Kidney glomerular epithelial cell (primary cell): ENCODE measurements around the gene MAGED1.
"Not testable (repeated sequence)": the region's sequence is repeated elsewhere in the genome, so short reads cannot be mapped to it uniquely, and the experiment has no call there.

Source experiments
- DNase-seq: peaks from one replicate; lab custom pipeline; 2025; lab: John Stamatoyannopoulos, UW

The MAGED1 gene

DNA sequence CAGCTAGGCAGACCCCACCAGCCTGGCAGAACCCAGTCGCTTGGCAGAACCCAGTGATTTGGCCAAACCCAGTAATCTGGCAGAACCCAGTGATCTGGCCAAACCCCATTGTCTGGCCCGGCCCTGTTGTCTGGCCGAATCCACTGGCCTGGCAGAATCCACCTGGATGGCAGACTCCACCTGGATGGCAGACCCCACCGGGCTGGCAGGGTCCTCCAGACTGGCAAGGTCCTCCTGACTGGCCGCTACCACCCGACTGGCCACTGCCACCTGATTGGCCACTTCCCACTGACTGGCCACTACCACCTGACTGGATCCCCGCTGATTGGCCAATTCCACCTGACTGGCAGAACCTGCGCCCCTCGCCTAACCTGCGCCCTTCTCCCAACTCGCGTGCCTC lies 3.2 kb downstream of the MAGED1 start:
- no peak for DNase-seq

DNA sequence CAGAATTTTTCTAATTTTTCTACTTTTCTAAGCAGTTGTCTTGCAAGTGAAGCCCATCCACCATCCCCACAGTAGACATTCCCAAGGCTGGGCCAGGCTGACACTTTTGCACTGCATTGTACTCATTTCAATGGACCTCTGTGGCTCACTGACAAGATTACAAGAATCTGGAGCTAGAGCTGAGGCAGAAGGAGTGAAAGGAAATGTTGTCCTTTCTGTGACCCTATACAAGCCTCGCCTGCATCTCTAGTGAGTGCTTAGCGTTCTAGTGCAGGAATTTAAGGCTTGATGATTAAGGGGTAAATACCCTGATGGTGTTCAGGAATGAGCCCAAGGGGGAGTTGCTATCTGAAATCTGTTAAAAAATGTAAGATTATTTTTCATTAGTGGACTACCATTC lies 6.3 kb downstream of the MAGED1 start:
- no peak for DNase-seq

DNA sequence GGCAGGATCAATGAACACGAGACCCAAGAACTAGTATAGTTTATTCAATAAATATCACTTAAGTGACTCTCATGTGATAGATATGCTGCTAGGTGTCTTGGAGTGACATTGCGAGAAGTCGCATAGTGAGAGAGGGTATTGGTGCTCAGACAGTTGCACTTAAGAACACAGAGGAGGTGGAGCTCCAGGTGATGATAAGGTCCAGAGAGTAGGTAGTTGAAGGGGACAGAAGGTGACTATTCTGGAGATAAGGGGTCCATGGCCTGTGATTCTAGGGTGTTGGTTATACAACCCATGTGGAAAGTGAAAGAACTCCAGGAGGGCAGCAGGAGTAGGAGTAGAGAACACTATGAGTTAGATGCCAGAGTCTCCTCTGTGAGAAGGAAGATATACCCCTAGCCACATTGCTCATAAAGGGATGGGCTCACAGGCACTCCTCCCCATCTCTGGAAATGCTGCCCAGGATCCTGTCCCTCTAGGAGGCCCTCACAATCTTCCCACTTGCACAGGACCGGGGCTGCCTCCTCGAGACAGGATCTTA lies 9.2 kb downstream of the MAGED1 start:
- no peak for DNase-seq

DNA sequence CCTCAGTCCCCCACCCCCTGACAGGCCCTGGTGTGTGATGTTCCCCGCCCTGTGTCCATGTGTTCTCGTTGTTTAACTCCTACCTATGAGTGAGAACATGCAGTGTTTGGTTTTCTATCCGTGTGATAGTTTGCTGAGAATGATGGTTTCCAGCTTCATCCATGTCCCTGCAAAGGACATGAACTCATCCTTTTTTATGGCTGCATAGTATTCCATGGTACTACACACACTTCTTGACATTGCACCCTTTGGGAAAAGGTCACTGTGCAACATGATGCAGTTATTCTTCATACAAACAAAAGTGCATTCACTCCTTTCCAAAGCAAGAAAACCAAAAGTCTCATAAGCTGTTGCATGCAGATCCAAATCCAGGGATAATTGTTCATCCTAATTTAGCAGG lies 11.7 kb downstream of the MAGED1 start:
- DNase-seq: not testable (repeated sequence)

DNA sequence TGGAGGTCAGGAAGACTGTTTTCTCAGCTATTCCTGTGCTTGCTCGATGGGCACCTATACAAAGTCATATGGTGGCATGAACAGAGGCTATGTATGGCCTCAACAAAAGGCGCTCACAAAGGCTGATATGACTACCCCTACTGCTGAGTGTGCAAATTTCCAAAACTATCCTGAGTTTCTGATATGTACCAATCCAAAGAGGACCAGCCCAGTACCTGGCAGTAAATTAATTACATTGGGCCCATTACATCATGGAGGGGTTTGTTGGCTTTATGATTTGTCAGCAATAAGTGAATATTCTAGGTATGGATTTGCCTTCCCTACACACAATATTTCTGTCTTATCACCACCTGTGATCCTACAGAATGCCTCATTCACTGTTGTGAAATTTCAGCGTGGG lies 12.3 kb downstream of the MAGED1 start:
- DNase-seq: no peak

DNA sequence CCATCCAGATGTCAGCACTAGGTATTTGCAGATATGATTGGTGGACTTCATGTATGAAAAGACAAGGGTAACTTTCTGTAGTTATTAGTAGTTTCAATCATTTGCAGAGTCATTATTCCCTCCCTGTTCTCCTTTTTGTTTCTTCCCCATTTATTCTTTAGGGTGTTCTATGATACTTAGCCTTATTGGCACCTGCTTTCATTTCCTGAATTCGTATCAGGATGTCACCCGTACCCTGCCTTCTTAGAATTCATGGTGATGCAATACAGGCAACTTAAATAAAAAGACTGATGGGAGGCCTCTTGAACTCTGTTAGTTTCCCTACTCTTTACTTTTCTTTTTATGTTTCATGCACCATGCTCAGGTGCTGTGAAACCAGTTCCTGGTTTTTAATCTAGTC lies 24.2 kb downstream of the MAGED1 start:
- no peak for DNase-seq

DNA sequence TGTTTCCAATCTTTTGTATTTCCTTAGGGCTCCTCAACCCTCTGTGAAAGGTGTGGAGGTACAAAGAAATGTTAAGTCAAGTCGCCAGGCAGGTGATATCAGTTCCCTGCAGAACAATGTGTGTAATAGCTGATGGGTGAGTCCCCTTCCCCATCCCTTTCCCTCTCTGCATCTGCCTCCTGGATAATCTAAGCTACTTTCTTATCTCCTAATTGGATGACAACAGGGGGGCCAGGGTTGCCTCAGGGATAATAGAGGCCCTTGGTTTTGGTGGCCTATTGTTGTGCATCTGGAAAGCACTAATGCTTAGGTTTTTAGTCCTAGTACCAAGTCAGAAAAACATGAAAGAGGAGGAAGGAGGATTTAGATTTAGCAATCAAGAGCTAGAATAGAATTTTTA lies 29.1 kb downstream of the MAGED1 start:
- no peak for DNase-seq

DNA sequence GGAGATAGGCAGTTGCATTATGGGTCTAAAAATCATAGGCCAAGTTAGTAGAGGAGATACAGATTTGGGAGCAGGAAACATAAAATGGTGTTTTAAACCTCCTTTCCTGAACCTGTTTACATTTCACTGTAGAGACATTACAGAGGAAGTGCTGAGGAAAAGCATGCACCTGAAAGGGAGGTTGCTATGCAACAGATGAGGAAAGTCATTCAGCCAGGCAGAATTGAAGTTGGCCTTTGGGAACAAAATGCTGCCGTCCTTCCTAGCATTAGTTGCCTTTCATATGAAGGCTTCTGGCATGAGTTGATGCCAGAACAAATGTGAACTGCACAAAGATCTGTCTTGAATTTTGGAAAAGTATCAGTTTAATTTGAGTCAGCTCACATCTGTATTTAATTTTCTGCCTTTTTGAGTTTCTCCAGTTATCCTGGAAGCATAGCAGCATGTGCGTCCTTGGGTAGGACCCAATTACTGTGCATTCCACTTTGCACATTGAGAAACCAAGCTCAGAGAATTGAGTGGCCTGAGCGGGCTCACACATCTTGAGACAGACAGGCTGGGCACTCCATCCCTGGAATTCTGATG lies 38.2 kb downstream of the MAGED1 start:
- DNase-seq: no peak
